ENCODE results near the gene OR10AD1.

The OR10AD1 gene

DNA sequence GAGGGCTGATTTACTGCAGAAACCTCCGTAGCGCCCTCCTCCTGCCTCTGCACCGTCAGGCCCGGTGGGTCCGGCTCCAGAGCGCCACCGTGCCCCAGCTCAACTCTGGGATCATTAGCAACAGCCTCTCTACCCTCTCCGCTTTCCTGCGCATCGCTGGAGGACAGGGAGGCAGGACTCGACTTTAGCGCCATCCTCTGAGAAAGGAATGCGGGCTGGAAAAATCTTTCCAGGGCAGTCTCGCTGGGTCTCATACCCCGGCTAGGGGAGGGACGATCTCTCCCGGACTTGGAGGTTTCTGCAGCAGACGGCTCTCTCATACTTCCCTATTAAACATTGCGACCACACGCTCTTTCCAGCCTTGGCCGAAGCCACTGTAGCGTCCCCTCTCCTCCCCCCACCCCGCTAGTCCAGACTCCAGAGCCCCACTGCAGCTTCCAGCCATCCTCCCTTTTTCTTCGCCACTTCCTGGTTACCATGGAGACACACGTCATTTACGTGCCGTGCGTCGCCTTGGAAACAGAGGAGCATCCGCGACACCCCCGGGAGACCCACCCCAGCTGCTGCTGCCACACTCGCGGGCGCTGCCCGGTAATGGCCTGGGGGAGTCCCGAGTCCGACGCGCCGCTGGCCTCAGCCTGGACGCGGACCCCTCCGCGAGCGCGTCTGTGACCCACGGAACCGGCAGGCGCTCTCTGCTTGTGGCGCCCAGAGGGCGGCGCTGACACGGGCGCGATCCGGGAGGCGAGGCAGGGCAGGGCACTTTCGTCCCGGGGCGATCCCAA is 19.8 kb downstream of the OR10AD1 start, which contains the start of gene CCDC184:
Gene CCDC184 (plus strand): TSS at position 554 of the 785 bp plus-strand sequence. CDS start 479 bp downstream, outside the sequence.
- TF ChIP-seq SIN3A (IDR thresholded peaks at IDR 0.05; ENCODE audit: borderline replicate concordance, insufficient read depth, low read length): no peak
- TF ChIP-seq POLR2AphosphoS5 (IDR thresholded peaks at IDR 0.05; ENCODE audit: low read depth, low read length): no peak
- no peak for TF ChIP-seq FOXP2 (optimal IDR thresholded peaks at IDR 0.05; ENCODE audit: borderline replicate concordance, extremely low read depth, extremely low read length, insufficient read depth)
- TF ChIP-seq TAF1 (IDR thresholded peaks at IDR 0.05; ENCODE audit: borderline replicate concordance, insufficient read depth, low read length): no peak
- TF ChIP-seq, protein P1, sequence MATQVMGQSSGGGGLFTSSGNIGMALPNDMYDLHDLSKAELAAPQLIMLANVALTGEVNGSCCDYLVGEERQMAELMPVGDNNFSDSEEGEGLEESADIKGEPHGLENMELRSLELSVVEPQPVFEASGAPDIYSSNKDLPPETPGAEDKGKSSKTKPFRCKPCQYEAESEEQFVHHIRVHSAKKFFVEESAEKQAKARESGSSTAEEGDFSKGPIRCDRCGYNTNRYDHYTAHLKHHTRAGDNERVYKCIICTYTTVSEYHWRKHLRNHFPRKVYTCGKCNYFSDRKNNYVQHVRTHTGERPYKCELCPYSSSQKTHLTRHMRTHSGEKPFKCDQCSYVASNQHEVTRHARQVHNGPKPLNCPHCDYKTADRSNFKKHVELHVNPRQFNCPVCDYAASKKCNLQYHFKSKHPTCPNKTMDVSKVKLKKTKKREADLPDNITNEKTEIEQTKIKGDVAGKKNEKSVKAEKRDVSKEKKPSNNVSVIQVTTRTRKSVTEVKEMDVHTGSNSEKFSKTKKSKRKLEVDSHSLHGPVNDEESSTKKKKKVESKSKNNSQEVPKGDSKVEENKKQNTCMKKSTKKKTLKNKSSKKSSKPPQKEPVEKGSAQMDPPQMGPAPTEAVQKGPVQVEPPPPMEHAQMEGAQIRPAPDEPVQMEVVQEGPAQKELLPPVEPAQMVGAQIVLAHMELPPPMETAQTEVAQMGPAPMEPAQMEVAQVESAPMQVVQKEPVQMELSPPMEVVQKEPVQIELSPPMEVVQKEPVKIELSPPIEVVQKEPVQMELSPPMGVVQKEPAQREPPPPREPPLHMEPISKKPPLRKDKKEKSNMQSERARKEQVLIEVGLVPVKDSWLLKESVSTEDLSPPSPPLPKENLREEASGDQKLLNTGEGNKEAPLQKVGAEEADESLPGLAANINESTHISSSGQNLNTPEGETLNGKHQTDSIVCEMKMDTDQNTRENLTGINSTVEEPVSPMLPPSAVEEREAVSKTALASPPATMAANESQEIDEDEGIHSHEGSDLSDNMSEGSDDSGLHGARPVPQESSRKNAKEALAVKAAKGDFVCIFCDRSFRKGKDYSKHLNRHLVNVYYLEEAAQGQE (IDR thresholded peaks at IDR 0.05; ENCODE audit: insufficient read depth in 1 of 2, low read depth in 2 of 2, low read length in 2 of 2): no peak

DNA sequence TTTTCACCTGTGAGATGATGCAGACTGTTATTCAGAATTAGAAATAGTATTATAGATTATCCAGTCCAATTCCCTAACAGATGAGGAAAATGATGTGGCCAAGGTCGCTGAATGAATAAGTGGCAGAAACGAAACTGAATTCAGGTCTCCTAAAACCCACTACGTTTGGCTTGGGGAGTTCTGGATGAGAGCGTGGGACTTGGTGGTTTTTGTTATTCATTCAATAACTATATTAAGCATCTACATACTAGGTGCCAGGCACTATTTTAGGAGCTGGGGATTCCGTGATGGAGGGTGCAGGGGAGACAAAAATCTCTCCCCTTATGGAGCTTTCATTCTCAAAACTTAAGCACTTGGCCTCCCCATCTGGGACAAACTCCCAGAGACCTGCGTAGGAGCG is 20.5 kb downstream of the OR10AD1 start:
- TF ChIP-seq POLR2AphosphoS5 (IDR thresholded peaks at IDR 0.05; ENCODE audit: low read depth, low read length) (no peak), TAF1 (IDR thresholded peaks at IDR 0.05; ENCODE audit: borderline replicate concordance, insufficient read depth, low read length) (no peak), FOXP2 (optimal IDR thresholded peaks at IDR 0.05; ENCODE audit: borderline replicate concordance, extremely low read depth, extremely low read length, insufficient read depth) (no peak), SIN3A (IDR thresholded peaks at IDR 0.05; ENCODE audit: borderline replicate concordance, insufficient read depth, low read length) (no peak)
- TF ChIP-seq, protein P1 (IDR thresholded peaks at IDR 0.05; ENCODE audit: insufficient read depth in 1 of 2, low read depth in 2 of 2, low read length in 2 of 2): no peak

DNA sequence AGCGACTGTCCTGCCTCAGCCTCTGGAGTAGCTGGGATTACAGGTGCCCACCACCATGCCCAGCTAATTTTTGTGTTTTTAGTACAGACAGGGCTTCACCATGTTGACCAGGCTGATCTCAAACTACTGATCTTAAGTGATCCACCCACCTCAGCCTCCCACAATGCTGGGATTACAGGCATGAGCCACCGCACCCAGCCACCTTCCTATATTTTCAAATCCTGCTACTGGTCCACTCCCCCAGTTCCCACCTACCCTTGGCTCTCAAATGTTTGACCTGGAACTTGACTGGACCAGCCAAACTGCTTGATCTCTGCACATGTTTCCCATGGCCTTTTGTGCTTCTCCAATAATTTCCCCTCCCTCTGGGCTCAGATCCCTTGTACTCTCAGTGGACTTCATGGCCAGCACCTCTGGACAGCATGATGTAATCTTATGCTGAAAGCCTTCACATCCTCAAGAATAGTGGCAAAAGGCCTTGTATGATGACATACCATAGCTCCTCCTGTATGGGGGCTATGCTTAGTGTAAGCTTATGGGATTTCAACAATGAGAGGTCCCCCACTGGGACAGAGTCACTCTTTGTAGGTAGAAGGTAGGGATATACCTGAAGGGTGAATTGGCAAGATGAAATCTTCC is 22.1 kb downstream of the OR10AD1 start:
- TF ChIP-seq TAF1 (IDR thresholded peaks at IDR 0.05; ENCODE audit: borderline replicate concordance, insufficient read depth, low read length) (no peak), SIN3A (IDR thresholded peaks at IDR 0.05; ENCODE audit: borderline replicate concordance, insufficient read depth, low read length) (no peak), POLR2AphosphoS5 (IDR thresholded peaks at IDR 0.05; ENCODE audit: low read depth, low read length) (no peak), FOXP2 (optimal IDR thresholded peaks at IDR 0.05; ENCODE audit: borderline replicate concordance, extremely low read depth, extremely low read length, insufficient read depth) (no peak)
- TF ChIP-seq, protein P1 (IDR thresholded peaks at IDR 0.05; ENCODE audit: insufficient read depth in 1 of 2, low read depth in 2 of 2, low read length in 2 of 2): no peak

DNA sequence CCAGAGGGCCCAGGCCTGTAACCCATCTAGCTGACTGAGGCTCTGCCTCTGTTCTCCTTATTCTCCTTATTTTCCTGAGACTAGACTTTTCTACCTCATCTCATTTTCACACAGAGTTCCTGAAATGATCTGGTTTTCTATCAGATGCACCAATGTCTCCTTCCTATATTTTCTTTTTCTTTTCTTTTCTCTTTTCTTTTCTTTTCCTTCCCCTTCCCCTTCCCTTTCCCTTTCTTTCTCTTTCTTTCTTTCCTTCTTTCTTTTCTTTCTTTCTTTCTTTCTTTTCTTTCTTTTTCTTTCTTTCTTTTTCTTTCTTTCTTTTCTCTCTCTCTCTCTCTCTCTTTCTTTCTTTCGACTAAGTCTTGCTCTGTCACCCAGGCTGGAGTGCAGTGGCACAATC is 22.7 kb downstream of the OR10AD1 start:
- TF ChIP-seq FOXP2 (optimal IDR thresholded peaks at IDR 0.05; ENCODE audit: borderline replicate concordance, extremely low read depth, extremely low read length, insufficient read depth) (no peak), TAF1 (IDR thresholded peaks at IDR 0.05; ENCODE audit: borderline replicate concordance, insufficient read depth, low read length) (no peak), POLR2AphosphoS5 (IDR thresholded peaks at IDR 0.05; ENCODE audit: low read depth, low read length) (no peak), SIN3A (IDR thresholded peaks at IDR 0.05; ENCODE audit: borderline replicate concordance, insufficient read depth, low read length) (no peak)
- TF ChIP-seq, protein P1 (IDR thresholded peaks at IDR 0.05; ENCODE audit: insufficient read depth in 1 of 2, low read depth in 2 of 2, low read length in 2 of 2): no peak

Measured in PFSK-1 (cell line).